KG1 (cell line): ENCODE results near the gene TMEM121B.
A peak's percentile ranks its signal among the peaks of the same experiment; 100 is the strongest.

Experiments
- DNase-seq: peaks from one replicate; lab custom pipeline; 2025; lab: John Stamatoyannopoulos, UW

Gene TMEM121B

GRCh38 chr22:17110791-17111550 lies 10.2 kb downstream of the TMEM121B start:
- no peak for DNase-seq

- no peak for DNase-seq
Observed at GRCh38 chr22:17109976-17110375, 11.2 kb downstream of the TMEM121B start.

- DNase-seq: no peak
Observed at GRCh38 chr22:17109113-17109865, 11.9 kb downstream of the TMEM121B start.

GRCh38 chr22:17108256-17109112 lies 12.7 kb downstream of the TMEM121B start:
- no peak for DNase-seq

GRCh38 chr22:17107547-17107810 lies 13.7 kb downstream of the TMEM121B start:
- DNase-seq: no peak

GRCh38 chr22:17106785-17107546 lies 14.2 kb downstream of the TMEM121B start:
- peak; percentile 30 for DNase-seq

GRCh38 chr22:17106161-17106784 lies 14.9 kb downstream of the TMEM121B start:
- no peak for DNase-seq

- no peak for DNase-seq
Observed at GRCh38 chr22:17105143-17106129, 15.7 kb downstream of the TMEM121B start.

GRCh38 chr22:17104336-17104935 lies 16.7 kb downstream of the TMEM121B start:
- DNase-seq: no peak

- no peak for DNase-seq
Observed at GRCh38 chr22:17103351-17103750, 17.8 kb downstream of the TMEM121B start.

- no peak for DNase-seq
Observed at GRCh38 chr22:17102297-17102667, 18.9 kb downstream of the TMEM121B start.

GRCh38 chr22:17101475-17102296 lies 19.5 kb downstream of the TMEM121B start:
- DNase-seq: no peak

- DNase-seq: no peak
Observed at GRCh38 chr22:17100621-17101020, 20.5 kb downstream of the TMEM121B start.

- DNase-seq: peak; percentile 40
Observed at GRCh38 chr22:17098379-17098819, 22.8 kb downstream of the TMEM121B start.

- DNase-seq: no peak
Observed at GRCh38 chr22:17097701-17098100, 23.5 kb downstream of the TMEM121B start.

GRCh38 chr22:17097062-17097461 lies 24.1 kb downstream of the TMEM121B start:
- DNase-seq: no peak

GRCh38 chr22:17096071-17096470 lies 25.1 kb downstream of the TMEM121B start:
- DNase-seq: no peak

- no peak for DNase-seq
Observed at GRCh38 chr22:17095538-17095937, 25.6 kb downstream of the TMEM121B start.

GRCh38 chr22:17093081-17093480 lies 28.1 kb downstream of the TMEM121B start:
- DNase-seq: no peak
